D721Med (cell line): ENCODE results near the gene ADRA2C.

Experiments
- DNase-seq: peaks from one replicate; pipeline ENCODE4 v3.0.0; 2011; ENCODE audit warnings: low spot score; ENCODE audit not compliant: insufficient read length
- FAIRE-seq: peaks from 2 replicates; lab custom pipeline; 2011; peaks lifted over from hg19 to GRCh38; lab: Jason Lieb, UNC
- CTCF ChIP-seq: IDR thresholded peaks from 2 replicates; pipeline ENCODE4 v1.5.1; 2012; ENCODE audit warnings: mild to moderate bottlenecking, control low read depth; ENCODE audit not compliant: insufficient read depth; ENCODE audit errors: missing control alignments

The ADRA2C gene

GRCh38 chr4:3779509-3779908, 13.3 kb downstream of the ADRA2C start:
- FAIRE-seq (no peak), DNase-seq (no peak)
- TF ChIP-seq CTCF: no peak

GRCh38 chr4:3780347-3781171, 14.4 kb downstream of the ADRA2C start:
- TF ChIP-seq CTCF: no peak
- FAIRE-seq (no peak), DNase-seq (no peak)

GRCh38 chr4:3781193-3781886, 15.2 kb downstream of the ADRA2C start:
- TF ChIP-seq CTCF: no peak
- FAIRE-seq (no peak), DNase-seq (no peak)

GRCh38 chr4:3781997-3782930, 16.1 kb downstream of the ADRA2C start:
- TF ChIP-seq CTCF: no peak
- FAIRE-seq: no peak
- DNase-seq: no peak

- peak; percentile 40 for TF ChIP-seq CTCF
- no peak for FAIRE-seq
- no peak for DNase-seq
Observed at GRCh38 chr4:3783693-3784306, 17.6 kb downstream of the ADRA2C start.

- no peak for TF ChIP-seq CTCF
- FAIRE-seq: no peak
Observed at GRCh38 chr4:3784454-3785291, 18.5 kb downstream of the ADRA2C start.

More at GRCh38 chr4:3784454-3785291, 18.5 kb downstream of the ADRA2C start:
- DNase-seq: no peak
